GM10266 (cell line): ENCODE data around the gene TAOK1.
"Not testable (repeated sequence)": the region's sequence is repeated elsewhere in the genome, so short reads cannot be mapped to it uniquely, and the experiment has no call there.

Source experiments
- DNase-seq: peaks from one replicate; pipeline ENCODE4 v3.0.0; 2012; ENCODE audit errors: extremely low spot score
- TF ChIP-seq, protein P1 (sequence below): IDR thresholded peaks from 2 replicates; pipeline ENCODE4 v1.5.1; 2012; ENCODE audit warnings: mild to moderate bottlenecking, low read depth; ENCODE audit not compliant: control insufficient read depth, insufficient read depth; ENCODE audit errors: missing control alignments

The TAOK1 gene

DNA sequence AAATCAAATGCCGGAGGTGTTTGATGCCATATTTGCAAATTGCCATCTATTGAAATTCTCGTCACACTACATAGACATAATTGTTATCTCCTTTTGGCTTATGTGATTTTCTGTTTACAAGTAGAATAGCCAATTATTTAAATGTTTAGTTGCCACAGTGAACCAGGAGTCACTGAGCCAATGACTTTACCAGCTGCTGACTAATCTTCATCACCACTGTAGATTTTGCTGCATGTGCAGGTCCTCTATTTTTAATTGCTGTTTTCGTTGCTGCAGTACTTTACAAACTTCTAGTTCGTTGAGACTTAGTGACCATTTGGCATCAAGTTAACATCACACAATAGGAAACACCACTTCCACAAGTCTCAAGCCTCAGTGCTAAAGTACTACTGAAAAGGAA lies 153.9 kb downstream of the TAOK1 start:
- TF ChIP-seq, protein P1, sequence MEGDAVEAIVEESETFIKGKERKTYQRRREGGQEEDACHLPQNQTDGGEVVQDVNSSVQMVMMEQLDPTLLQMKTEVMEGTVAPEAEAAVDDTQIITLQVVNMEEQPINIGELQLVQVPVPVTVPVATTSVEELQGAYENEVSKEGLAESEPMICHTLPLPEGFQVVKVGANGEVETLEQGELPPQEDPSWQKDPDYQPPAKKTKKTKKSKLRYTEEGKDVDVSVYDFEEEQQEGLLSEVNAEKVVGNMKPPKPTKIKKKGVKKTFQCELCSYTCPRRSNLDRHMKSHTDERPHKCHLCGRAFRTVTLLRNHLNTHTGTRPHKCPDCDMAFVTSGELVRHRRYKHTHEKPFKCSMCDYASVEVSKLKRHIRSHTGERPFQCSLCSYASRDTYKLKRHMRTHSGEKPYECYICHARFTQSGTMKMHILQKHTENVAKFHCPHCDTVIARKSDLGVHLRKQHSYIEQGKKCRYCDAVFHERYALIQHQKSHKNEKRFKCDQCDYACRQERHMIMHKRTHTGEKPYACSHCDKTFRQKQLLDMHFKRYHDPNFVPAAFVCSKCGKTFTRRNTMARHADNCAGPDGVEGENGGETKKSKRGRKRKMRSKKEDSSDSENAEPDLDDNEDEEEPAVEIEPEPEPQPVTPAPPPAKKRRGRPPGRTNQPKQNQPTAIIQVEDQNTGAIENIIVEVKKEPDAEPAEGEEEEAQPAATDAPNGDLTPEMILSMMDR: no peak

DNA sequence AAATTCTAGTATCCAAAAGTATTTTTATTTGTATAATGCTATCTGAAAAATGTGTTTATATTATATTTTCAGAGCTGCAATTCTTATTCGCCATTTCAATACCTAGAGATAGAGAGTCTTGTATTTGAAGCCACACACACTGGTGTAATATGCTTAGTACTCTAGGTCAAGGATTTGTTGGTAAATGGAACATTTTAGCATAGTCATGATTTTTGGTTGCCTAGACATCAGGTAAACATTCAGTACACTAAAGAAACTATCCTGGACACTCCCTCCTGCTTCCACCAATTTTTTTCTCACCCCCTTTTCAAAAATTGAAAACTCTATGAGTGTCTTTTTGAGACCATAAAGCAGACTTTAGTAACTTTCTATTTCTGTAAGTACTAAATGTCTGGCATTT lies 155.9 kb downstream of the TAOK1 start:
- DNase-seq: no peak
- TF ChIP-seq, protein P1: no peak

More for the DNA sequence above, 153.9 kb downstream of the TAOK1 start:
- DNase-seq: no peak

DNA sequence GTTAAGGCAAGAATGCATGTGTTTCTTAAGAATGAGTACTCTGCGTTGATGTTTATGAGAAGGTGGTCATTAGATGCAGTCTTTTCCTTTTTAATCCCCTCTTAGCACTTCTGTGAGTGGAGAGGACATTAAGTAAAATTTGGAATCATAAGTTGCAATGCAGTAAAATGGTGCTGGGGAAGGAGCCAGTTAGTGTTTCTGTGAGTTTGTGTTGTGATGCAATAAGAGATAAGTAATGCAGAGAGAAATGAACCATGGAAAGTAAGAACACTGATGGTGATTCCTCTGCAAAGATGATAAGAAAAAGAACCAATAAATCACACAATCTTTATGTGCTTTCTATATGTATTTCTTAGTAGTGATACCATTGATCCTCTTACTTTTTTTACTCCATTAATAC lies 156.7 kb downstream of the TAOK1 start:
- no peak for DNase-seq
- TF ChIP-seq, protein P1: no peak

DNA sequence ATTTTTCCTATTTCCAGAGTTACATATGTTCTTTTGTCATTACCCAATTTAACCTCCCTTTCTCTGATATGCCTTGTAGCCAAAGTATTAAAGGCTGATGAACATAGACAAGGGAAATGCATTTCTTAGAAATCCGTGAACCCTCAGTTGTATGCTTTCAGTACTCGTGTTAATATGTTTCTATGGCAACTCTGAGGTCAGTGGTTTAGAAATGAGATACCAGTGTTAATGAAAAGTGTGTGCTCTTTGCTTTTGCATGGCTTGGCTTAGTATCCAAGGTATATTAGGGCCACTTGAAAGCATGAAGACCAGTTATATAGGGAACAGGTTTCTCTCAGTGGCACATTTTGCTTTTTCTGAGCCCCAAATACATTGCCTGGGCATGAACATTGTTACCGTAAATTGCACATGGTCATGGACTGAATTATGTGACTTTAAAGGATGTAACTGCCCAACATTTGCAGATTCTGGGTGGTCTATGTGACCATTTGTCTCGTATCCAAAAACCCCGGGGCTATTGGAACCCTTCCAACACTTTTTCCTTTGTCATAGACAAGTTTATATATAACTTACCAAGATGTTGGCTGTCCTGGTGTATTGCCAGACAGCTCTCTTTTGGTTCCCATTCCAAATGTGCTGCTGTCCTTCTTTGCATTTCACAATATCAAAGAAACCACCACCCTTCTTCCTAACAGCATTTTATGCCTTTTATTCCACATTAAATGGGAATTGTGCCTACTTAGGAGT lies 159.2 kb downstream of the TAOK1 start:
- DNase-seq: peak; percentile 63
- TF ChIP-seq, protein P1: no peak

DNA sequence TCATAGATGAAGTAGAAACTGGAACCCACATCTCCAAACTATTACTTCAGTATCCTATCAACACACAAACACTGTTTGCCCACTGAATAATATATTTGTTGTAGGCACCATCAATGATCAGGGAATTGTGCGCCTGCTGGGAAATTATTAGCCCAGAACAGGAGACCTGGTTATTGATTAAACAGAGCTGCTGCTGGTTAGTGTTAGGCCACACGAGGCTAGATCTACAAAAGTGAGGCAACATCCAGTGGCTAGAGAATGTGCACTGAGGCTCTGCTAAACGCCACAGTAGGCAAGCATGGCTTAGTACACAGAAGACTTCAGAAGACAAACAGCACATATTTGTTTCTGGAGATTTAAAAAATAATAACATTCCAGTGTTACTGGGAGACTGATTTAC lies 165.7 kb downstream of the TAOK1 start:
- TF ChIP-seq, protein P1: no peak
- DNase-seq: no peak

DNA sequence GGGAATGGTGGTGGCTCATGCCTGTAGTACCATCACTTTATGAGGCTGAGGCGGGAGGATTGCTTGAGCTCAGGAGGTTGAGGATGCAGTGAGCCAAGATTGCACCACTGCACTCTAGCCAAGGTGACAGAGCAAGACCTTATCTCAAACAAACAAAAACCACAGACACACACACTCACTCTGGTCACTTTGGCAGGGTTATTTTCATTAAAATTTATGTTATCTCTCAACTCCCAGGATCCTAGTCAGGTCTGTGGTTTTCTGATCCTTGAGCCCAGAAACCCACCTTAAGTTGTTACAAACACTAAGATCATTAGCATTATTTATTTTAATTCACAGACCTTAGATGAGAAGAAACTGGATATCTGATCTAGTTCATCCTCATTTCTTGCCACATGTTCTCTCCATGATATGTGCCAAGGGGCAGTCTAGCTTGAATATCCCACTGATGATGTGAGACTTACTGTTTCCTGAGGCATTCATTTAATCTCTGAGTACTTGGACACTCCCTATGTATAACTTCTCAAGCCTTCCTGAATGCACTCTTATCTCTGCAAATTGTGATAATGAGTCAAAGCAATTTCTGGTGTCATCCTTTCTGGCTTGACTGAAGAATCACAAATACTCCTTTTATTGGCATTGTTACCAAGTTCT lies 167.0 kb downstream of the TAOK1 start:
- DNase-seq: no peak
- TF ChIP-seq, protein P1: no peak

DNA sequence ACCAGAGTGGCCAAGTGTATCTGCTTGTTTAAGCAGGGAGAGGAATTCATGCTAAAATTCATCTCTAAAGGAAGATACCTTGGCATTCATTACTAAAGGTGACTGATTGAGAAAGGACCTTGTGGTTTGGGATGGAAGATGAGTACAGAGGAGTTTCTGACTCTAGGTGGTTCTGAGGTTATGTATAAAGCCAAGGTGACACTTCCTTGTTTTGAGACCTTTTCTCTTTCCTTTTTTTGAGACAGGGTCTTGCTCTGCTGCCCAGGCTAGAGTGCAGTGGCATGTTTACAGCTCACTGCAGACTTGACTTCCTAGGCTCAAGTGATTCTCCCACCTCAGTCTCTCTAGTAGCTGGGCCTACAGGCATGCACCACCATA lies 167.6 kb downstream of the TAOK1 start:
- TF ChIP-seq, protein P1: no peak
- no peak for DNase-seq

DNA sequence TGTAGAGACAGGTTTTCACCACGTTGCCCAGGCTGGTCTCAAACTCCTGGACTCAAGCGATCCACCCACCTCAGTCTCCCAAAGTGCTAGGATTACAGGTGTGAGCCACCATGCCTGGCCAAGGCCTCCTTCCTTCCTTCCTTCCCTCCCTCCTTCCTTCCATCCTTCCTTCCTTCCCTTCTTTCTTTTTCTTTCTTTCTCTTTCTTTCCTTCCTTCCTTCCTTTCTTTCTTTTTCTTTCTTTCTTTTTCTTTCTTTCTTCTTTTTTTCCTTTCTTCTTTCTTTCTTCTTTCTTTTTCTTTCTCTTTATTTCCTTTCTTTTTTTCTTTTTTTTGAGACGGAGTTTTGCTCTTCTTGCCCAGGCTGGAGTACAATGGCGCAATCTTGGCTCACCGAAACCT lies 168.0 kb downstream of the TAOK1 start:
- DNase-seq: not testable (repeated sequence)
